ENCODE measurements around the gene PDAP1. TPM values are rescaled to one million over a fixed set of nuclear protein-coding genes. Genes with fewer than 3 reads are reported as not detected.

Gene PDAP1
- total RNA-seq, 4 donors from 2014 or later, result 34.6 to 88.5 (median 62.6) TPM

GRCh38 chr7:99402854-99403253, 5.5 kb downstream of the PDAP1 start:
- no peak for TF ChIP-seq CTCF (IDR thresholded peaks at IDR 0.05; ENCODE audit: low read depth)

GRCh38 chr7:99399597-99399996, 8.8 kb downstream of the PDAP1 start:
- no peak for TF ChIP-seq CTCF (IDR thresholded peaks at IDR 0.05; ENCODE audit: low read depth)

DNA sequence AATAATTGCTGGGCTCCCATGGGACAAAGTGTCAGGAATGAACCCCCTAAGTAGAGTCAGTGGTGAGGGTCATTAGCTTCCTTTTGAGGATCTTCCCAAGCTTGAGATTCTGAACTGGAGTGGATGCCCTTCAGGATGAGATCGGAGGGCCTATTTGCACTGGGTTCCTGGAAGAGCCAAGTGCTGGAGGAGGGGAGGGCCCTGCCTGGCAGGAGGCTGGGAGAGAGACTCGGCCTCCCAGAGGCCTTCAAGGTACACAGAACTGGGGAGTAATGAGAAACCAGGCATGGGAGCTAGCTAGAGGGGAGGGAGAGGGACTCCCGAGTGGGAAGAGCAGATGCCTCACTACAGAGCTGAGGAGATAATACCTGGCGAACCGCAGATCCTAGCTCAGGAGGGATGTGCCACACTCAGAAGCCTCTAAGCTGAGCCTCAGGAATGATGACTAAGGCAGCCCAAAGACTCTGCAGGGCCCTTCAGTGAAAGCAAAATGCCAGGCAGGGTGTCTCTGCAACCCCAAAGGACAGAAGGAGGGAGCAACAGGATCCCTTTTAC, 9.4 kb downstream of the PDAP1 start:
- TF ChIP-seq CTCF (IDR thresholded peaks at IDR 0.05; ENCODE audit: low read depth), result no peak

- no peak for TF ChIP-seq CTCF (IDR thresholded peaks at IDR 0.05; ENCODE audit: low read depth)
Measured at GRCh38 chr7:99397297-99397983, 11.0 kb downstream of the PDAP1 start.

- TF ChIP-seq CTCF (IDR thresholded peaks at IDR 0.05; ENCODE audit: low read depth), result no peak
Measured at GRCh38 chr7:99396418-99397296, 11.7 kb downstream of the PDAP1 start.

DNA sequence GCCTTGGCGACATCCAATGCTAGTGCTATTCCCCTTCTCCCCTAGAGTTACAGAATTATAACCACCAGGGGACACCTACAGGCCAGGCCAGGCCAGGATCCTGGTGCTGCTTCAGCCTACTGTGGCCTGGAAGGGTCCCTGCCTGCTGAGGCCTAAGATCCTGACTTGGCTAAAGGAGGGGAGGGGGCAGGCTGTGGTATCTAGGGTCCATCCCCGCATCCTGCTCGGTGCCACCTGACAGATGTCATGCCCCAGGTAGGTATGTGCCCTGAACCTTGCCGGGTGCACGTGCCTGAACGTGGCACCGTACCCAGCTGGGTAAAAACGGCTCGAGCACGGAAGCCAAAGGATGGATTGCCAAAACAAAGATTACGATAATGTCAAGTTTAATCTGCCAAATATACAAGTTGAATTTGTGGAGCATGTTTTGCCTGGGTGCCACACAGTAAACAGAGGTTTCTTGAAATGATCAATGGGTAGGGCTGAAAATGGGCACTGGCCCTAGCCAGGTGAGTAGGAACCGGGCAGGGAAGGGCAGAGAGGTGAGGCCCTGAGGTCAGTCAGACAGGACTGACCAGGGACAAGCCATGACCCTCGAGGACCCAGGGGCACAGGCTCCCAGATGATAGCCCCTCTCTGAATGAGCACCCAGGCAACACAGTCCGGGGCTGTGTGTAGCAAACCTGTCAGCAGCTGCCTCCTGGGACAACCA, 12.6 kb downstream of the PDAP1 start:
- TF ChIP-seq CTCF (IDR thresholded peaks at IDR 0.05; ENCODE audit: low read depth), result no peak

DNA sequence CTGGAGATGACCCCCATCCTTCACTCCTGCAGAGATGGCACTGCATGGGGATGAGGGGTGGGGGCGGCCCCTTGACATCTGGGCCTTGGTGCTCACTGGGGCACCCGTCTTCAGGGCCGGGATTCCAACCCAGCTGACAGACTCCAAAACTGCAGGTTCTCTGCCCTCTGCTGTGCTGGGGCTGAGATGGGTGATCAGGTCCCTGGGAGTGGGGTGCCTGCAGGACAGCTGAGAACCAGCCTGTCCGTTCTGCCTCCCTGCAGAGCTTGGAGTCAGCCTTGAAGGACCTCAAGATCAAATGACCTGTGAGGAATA, 14.3 kb downstream of the PDAP1 start:
- no peak for TF ChIP-seq CTCF (IDR thresholded peaks at IDR 0.05; ENCODE audit: low read depth)
